OCI-LY3 (cell line): Measurements from ENCODE around the gene MTCL1.

Source experiments
- EZH2phosphoT487 ChIP-seq: fragments of 200-600 bp; shearing (Covaris generic); IDR thresholded peaks from 2 replicates; pipeline ENCODE4 v1.6.1; 2018; ENCODE audit warnings: antibody characterized with exemption, mixed run types, low read depth
- TF ChIP-seq, protein P1 (sequence below): fragments of 200-600, 300-600 bp; sonication (generic); IDR thresholded peaks from 2 replicates; pipeline ENCODE4 v1.5.1; 2014; ENCODE audit warnings: antibody characterized with exemption, low read length, low read depth

- TF ChIP-seq, protein P1, sequence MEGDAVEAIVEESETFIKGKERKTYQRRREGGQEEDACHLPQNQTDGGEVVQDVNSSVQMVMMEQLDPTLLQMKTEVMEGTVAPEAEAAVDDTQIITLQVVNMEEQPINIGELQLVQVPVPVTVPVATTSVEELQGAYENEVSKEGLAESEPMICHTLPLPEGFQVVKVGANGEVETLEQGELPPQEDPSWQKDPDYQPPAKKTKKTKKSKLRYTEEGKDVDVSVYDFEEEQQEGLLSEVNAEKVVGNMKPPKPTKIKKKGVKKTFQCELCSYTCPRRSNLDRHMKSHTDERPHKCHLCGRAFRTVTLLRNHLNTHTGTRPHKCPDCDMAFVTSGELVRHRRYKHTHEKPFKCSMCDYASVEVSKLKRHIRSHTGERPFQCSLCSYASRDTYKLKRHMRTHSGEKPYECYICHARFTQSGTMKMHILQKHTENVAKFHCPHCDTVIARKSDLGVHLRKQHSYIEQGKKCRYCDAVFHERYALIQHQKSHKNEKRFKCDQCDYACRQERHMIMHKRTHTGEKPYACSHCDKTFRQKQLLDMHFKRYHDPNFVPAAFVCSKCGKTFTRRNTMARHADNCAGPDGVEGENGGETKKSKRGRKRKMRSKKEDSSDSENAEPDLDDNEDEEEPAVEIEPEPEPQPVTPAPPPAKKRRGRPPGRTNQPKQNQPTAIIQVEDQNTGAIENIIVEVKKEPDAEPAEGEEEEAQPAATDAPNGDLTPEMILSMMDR, result no peak
- TF ChIP-seq EZH2phosphoT487, result no peak
Observed at GRCh38 chr18:8662560-8663255, 42.6 kb upstream of the MTCL1 start.
